HCT116 (cell line): ENCODE data around the gene CHST1. TPM values are rescaled to one million over a fixed set of nuclear protein-coding genes. Genes with fewer than 3 reads are reported as not detected.

Experiments
- ATAC-seq: fragments of 200-7000 bp; cut with Tn5 transposase; 2 replicates; pipeline ENCODE4 v1.9.1; 2020; ENCODE audit warnings: mild to moderate bottlenecking, moderate library complexity
- BruUV-seq: library from RNA; stranded (reverse); fragments of 400-500 nt; replicated peaks from 2 replicates; lab custom pipeline; 2021; lab: Mats Ljungman, UMichigan
- CTCF ChIA-PET: fragments of 300-600 bp; sonication (Branson Sonifier 250); formaldehyde crosslinking; loops from one replicate; lab custom pipeline; 2021; ENCODE audit warnings: antibody characterized with exemption; lab: Charles Lee
- POLR2A ChIA-PET: fragments of 300-600, 350-600 bp; sonication (Branson Sonifier 250); formaldehyde crosslinking; loops from one replicate; lab custom pipeline; 2021; ENCODE audit warnings: antibody characterized with exemption; lab: Charles Lee
- RAD21 ChIA-PET, 2 experiments: fragments of 300-600 bp; sonication (Branson Sonifier 250); formaldehyde crosslinking; loops; one replicate each; lab custom pipeline; 2023; ENCODE audit warnings: low total read pairs in 2 of 2; ENCODE audit not compliant: uncharacterized antibody in 2 of 2, unreplicated experiment in 2 of 2, low non-redundant PET in 1 of 2; lab: Charles Lee
- DNase-seq: peaks from one replicate; pipeline ENCODE4 v3.0.0-alpha.2; 2010; ENCODE audit warnings: low read depth, low spot score
- H2AFZ ChIP-seq: fragments of 200-600 bp; shearing (Covaris generic), sonication (generic); 2 replicates; pipeline ENCODE4 v1.6.1; 2017; ENCODE audit warnings: low read depth, mixed run types, mixed read lengths, antibody characterized with exemption, low read length; ENCODE audit not compliant: poor library complexity, severe bottlenecking
- H3K27ac ChIP-seq: 2 replicates; pipeline ENCODE4 v1.5.1; 2012; ENCODE audit warnings: low read depth, low read length
- H3K27me3 ChIP-seq: fragments of 200-600 bp; sonication (generic); 2 replicates; pipeline ENCODE4 v1.6.1; 2016; ENCODE audit warnings: mixed run types, low read length, mixed read lengths; ENCODE audit not compliant: insufficient read depth
- H3K36me3 ChIP-seq, 2 experiments: fragments of 200-500 bp in 1 of 2; fragments of 200-600 bp in 1 of 2; sonication (Bioruptor generic) in 1 of 2; sonication (generic) in 1 of 2; 2 replicates each; pipeline versions ENCODE4 v1.5.1 to v1.6.1; 2014 to 2016; ENCODE audit warnings: low read length in 2 of 2, inconsistent platforms in 1 of 2, mixed read lengths in 1 of 2, mixed run types in 1 of 2; ENCODE audit not compliant: insufficient read depth in 2 of 2, control insufficient read depth in 1 of 2
- H3K4me1 ChIP-seq, 2 experiments: fragments of 200-600 bp in 1 of 2; sonication (generic) in 1 of 2; 2 replicates each; pipeline versions ENCODE4 v1.5.1 to v1.6.1; 2012 to 2017; ENCODE audit warnings: low read length in 2 of 2, inconsistent platforms in 1 of 2, mild to moderate bottlenecking in 1 of 2, mixed read lengths in 1 of 2, mixed run types in 1 of 2, moderate library complexity in 1 of 2; ENCODE audit not compliant: insufficient read depth in 2 of 2, control insufficient read depth in 1 of 2
- H3K4me2 ChIP-seq: fragments of 200-600 bp; sonication (generic); 2 replicates; pipeline ENCODE4 v1.6.1; 2017; ENCODE audit warnings: mixed run types, low read length, mixed read lengths
- H3K4me3 ChIP-seq, 2 experiments: fragments of 200-600 bp in 1 of 2; sonication (generic) in 1 of 2; replicated peaks in 1 of 2; 2 replicates each; pipeline ENCODE4 v1.5.1; 2011 to 2016; ENCODE audit warnings: low read length in 2 of 2, control low read depth in 1 of 2, low read depth in 1 of 2, mild to moderate bottlenecking in 1 of 2, mixed read lengths in 1 of 2, mixed run types in 1 of 2
- H3K79me2 ChIP-seq: fragments of 200-600 bp; sonication (generic); 2 replicates; pipeline ENCODE4 v1.6.1; 2017; ENCODE audit warnings: mild to moderate bottlenecking, mixed run types, low read length, moderate library complexity, mixed read lengths; ENCODE audit not compliant: insufficient read depth
- H3K9ac ChIP-seq: fragments of 200-600 bp; sonication (generic); 2 replicates; pipeline ENCODE4 v1.6.1; 2016; ENCODE audit warnings: low read length, mixed read lengths
- H3K9me2 ChIP-seq: fragments of 200-600 bp; sonication (generic), shearing (Covaris generic); 2 replicates; pipeline ENCODE4 v1.6.1; 2017; ENCODE audit warnings: mixed run types, mild to moderate bottlenecking, moderate library complexity; ENCODE audit not compliant: insufficient read depth
- H3K9me3 ChIP-seq, 2 experiments: fragments of 200-500 bp in 1 of 2; fragments of 200-600 bp in 1 of 2; sonication (Bioruptor generic) in 1 of 2; sonication (generic) in 1 of 2; 2 replicates each; pipeline ENCODE4 v1.6.1; 2014 to 2017; ENCODE audit warnings: low read length in 2 of 2, mixed read lengths in 2 of 2, inconsistent platforms in 1 of 2, low read depth in 1 of 2, mild to moderate bottlenecking in 1 of 2, mixed run types in 1 of 2, moderate library complexity in 1 of 2; ENCODE audit not compliant: control insufficient read depth in 1 of 2, insufficient read depth in 1 of 2
- H4K20me1 ChIP-seq: fragments of 200-600 bp; sonication (generic), shearing (Covaris generic); 2 replicates; pipeline ENCODE4 v1.6.1; 2017; ENCODE audit warnings: mixed run types, mild to moderate bottlenecking, moderate library complexity; ENCODE audit not compliant: insufficient read depth
- ATF3 ChIP-seq: IDR thresholded peaks from 2 replicates; pipeline ENCODE4 v1.6.1; 2012
- CBX3 ChIP-seq: IDR thresholded peaks from 2 replicates; pipeline ENCODE4 v1.6.1; 2012; ENCODE audit warnings: low read depth
- CEBPB ChIP-seq: IDR thresholded peaks from 2 replicates; pipeline ENCODE4 v1.6.1; 2012; ENCODE audit warnings: low read depth
- CTCF ChIP-seq, 3 experiments: fragments of 200-600 bp in 1 of 3; sonication (generic) in 1 of 3; IDR thresholded peaks in 2 of 3; conservative IDR thresholded peaks in 1 of 3; 2 replicates each; pipeline ENCODE4 v1.5.1; 2012 to 2017; ENCODE audit warnings: low read depth in 2 of 3, low read length in 2 of 3, antibody characterized with exemption in 1 of 3, borderline replicate concordance in 1 of 3, control low read depth in 1 of 3, mild to moderate bottlenecking in 1 of 3, mixed read lengths in 1 of 3, mixed run types in 1 of 3, moderate library complexity in 1 of 3; ENCODE audit not compliant: insufficient read depth in 1 of 3
- EZH2 ChIP-seq: fragments of 200-600 bp; sonication (generic); IDR thresholded peaks from 2 replicates; pipeline ENCODE4 v1.6.1; 2017; ENCODE audit warnings: antibody characterized with exemption, mixed run types
- EZH2phosphoT487 ChIP-seq: fragments of 200-600 bp; IDR thresholded peaks from 2 replicates; pipeline ENCODE4 v1.6.1; 2018; ENCODE audit warnings: antibody characterized with exemption, borderline replicate concordance
- FOSL1 ChIP-seq: IDR thresholded peaks from 2 replicates; pipeline ENCODE4 v1.6.1; 2012; ENCODE audit warnings: low read depth
- JUND ChIP-seq: IDR thresholded peaks from 2 replicates; pipeline ENCODE4 v1.6.1; 2012
- MAX ChIP-seq: IDR thresholded peaks from 2 replicates; pipeline ENCODE4 v1.6.1; 2012
- POLR2AphosphoS5 ChIP-seq: IDR thresholded peaks from 2 replicates; pipeline ENCODE4 v1.6.1; 2011; ENCODE audit warnings: mild to moderate bottlenecking, low read depth, low read length, moderate library complexity
- REST ChIP-seq: IDR thresholded peaks from 2 replicates; pipeline ENCODE4 v1.6.1; 2012; ENCODE audit warnings: low read depth
- ZBTB33 ChIP-seq: IDR thresholded peaks from 2 replicates; pipeline ENCODE4 v1.6.1; 2011; ENCODE audit warnings: mild to moderate bottlenecking, low read length, moderate library complexity; ENCODE audit not compliant: insufficient replicate concordance; ENCODE audit errors: extremely low read depth
- ZFX ChIP-seq: fragments of 450-650 bp; IDR thresholded peaks from 2 replicates; pipeline ENCODE4 v1.6.1; 2017
- intact Hi-C: fragments of 100-400 bp; cut with micrococcal nuclease; formaldehyde crosslinking; loops from 2 replicates; pipeline ENCODE4 v1.10.0; 2022
- total RNA-seq: library from RNA; stranded (reverse); gene quantifications from one replicate; pipeline ENCODE4 v1.2.1, GENCODE V29; 2021; ENCODE audit not compliant: unreplicated experiment

CHST1 gene
- total RNA-seq, 1 experiment from 2014 or later: 0.69 TPM

GRCh38 chr11:45614196-45614828 is 51.1 kb downstream of the CHST1 start:
- Histone ChIP-seq H2AFZ (no peak overlapping the region), H3K27me3 (peaks cover 59% of the 10 kb centered on the region), H3K4me1 (no peaks in the 10 kb centered on the region), H3K27ac (no peak overlapping the region), H3K36me3 (no peaks in the 10 kb centered on the region), H3K4me3 (no peak overlapping the region), H3K4me2 (no peak overlapping the region), H3K79me2 (no peaks in the 10 kb centered on the region), H3K9me2 (no peaks in the 10 kb centered on the region), H3K9ac (no peak overlapping the region), H4K20me1 (no peaks in the 10 kb centered on the region), H3K9me3 (no peaks in the 10 kb centered on the region)
- ChIA-PET POLR2A (no interaction called here), RAD21 (no interaction called here), CTCF (interaction anchor here (1.0 kb wide), 1 partner anchor 41 kb away, joined by 3 read pairs; no protein-coding TSS in a partner anchor)
- ATAC-seq (no peak), DNase-seq (no peak)
- intact Hi-C loops: no loop called here
- no peak for TF ChIP-seq REST
- TF ChIP-seq CTCF (IDR thresholded peaks at IDR 0.05 in 2 of 3, conservative IDR thresholded peaks at IDR 0.05 in 1 of 3; ENCODE audit: borderline replicate concordance in 1 of 3, insufficient read depth in 1 of 3, low read depth in 2 of 3, low read length in 2 of 3): no peak
- TF ChIP-seq CBX3: no peak
- TF ChIP-seq MAX: no peak
- TF ChIP-seq POLR2AphosphoS5: no peak
- TF ChIP-seq CEBPB: no peak
- TF ChIP-seq JUND: no peak
- TF ChIP-seq ATF3: no peak
- TF ChIP-seq ZFX: no peak
- no peak for TF ChIP-seq EZH2
- TF ChIP-seq ZBTB33: no peak
- no peak for TF ChIP-seq FOSL1
- no peak for TF ChIP-seq EZH2phosphoT487
- BruUV-seq: no TSS peak
